Right lobe of liver (tissue), 6 donors: Measurements from ENCODE around the gene AHI1. TPM values are rescaled to one million over a fixed set of nuclear protein-coding genes. Genes with fewer than 3 reads are reported as not detected.

Experiments
- ATAC-seq, 4 donors: fragments of 200-7000 bp; cut with Tn5 transposase; one replicate each; pipeline ENCODE4 v1.9.1; 2020; ENCODE audit warnings: mild to moderate bottlenecking in 4 of 4, moderate library complexity in 4 of 4
- DNase-seq, 3 donors: peaks; one replicate each; pipeline ENCODE4 v3.0.0-alpha.2; 2020
- H3K27ac ChIP-seq, 3 donors: fragments of 200-600 bp; one replicate each; pipeline ENCODE4 v1.8.0; 2022
- H3K27me3 ChIP-seq, 2 donors: fragments of 200-600 bp; one replicate each; pipeline ENCODE4 v1.8.0; 2022
- H3K36me3 ChIP-seq, 4 donors: fragments of 200-600 bp; sonication (generic) in 1 of 4; one replicate each; pipeline versions ENCODE4 v1.5.1 to v1.8.0; 2017 to 2022; ENCODE audit warnings: control low read depth in 1 of 4
- H3K4me1 ChIP-seq, 4 donors: fragments of 200-600 bp; sonication (generic) in 1 of 4; one replicate each; pipeline versions ENCODE4 v1.5.1 to v1.8.0; 2017 to 2022; ENCODE audit warnings: control low read depth in 1 of 4
- H3K4me3 ChIP-seq, 3 donors: fragments of 200-600 bp; one replicate each; pipeline ENCODE4 v1.8.0; 2022
- H3K9me3 ChIP-seq, 4 donors: fragments of 200-600 bp; sonication (generic) in 1 of 4; one replicate each; pipeline versions ENCODE4 v1.5.1 to v1.8.0; 2017 to 2022; ENCODE audit warnings: control low read depth in 1 of 4
- POLR2A ChIP-seq: fragments of 450-650 bp; IDR thresholded peaks from one replicate; pipeline ENCODE4 v1.6.1; 2017; ENCODE audit warnings: antibody characterized with exemption, mild to moderate bottlenecking
- WGBS: methylation state at CpG from one replicate; pipeline ENCODE4 v1.1.6; 2018; ENCODE audit warnings: low coverage, low lambda C conversion rate; ENCODE audit not compliant: insufficient coverage; ENCODE audit errors: missing lambda C conversion rate; 5-methylcytosine and 5-hydroxymethylcytosine counted together
- intact Hi-C, 2 donors: fragments of 100-400 bp; cut with DNase I; formaldehyde crosslinking; loops; one replicate each; pipeline versions ENCODE4 v1.11.2 to v1.14.1; 2022
- total RNA-seq, 6 experiments: library from RNA; depleted of rRNA in 2 of 6; stranded (reverse); fragments of >200 nt in 2 of 6; fragmentation: NEBNext Ultra II Directional in 3 of 6; extraction: Animal tissue kit (Norgen Biotek cat#: 25700) in 3 of 6; gene quantifications; one replicate each; pipeline versions ENCODE4 v1.1.0 to v1.2.4, GENCODE V29; 2016 to 2023
- TF ChIP-seq, protein P1 (sequence below), 4 donors: fragments of 200-600 bp in 3 of 4; fragments of 450-650 bp in 1 of 4; IDR thresholded peaks; one replicate each; pipeline versions ENCODE4 v1.5.1 to v1.8.0; 2016 to 2022; ENCODE audit warnings: antibody characterized with exemption in 4 of 4, mild to moderate bottlenecking in 2 of 4
- donor health status: DM: no; HTN: yes; CAD: no.
- donor health status: DM: no; HTN: no; CAD: no.
- donor health status: DM: no; HTN: no; CAD: no.
- donor health status: DM: no; HTN: yes; CAD: no.
- donor health status: DM: no; HTN: yes; CAD: no.

AHI1 gene
- total RNA-seq, 6 experiments from 2014 or later: 4.7 to 9.2 (median 8.0) TPM

DNA sequence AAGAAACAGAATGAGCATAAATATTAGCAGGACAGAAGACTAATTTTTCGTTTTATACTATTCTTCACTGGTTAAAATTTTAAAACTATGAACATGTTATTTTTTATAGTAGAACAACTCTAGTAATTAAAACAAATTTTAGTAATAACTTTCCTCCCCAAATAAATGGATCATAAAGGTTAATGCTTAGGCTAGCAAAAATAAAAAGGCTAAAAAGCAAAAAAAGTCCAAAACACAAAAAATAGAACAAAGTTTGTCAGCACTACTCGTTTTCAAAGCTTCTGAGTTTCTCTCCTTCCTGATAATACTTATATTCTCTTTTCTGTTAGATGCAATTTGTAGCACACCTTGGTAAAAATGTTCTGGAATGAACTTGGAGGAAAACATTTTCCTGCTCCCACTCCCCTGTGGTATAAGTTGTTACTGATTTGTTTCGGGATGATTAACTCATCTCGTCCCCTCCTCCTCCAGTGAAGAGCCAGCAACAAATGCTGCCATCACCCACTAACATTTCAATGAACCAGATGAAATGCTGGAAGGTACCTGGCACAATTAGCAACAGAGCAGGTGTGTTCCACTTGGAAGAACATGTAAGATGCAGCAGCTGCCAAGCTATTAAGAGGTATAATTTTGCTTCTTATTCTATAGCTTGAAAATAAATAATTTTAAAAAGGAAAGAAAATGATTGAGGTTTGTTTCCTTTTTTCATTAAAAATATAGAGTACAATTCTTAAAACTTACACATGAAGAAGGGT, 185.9 kb downstream of the AHI1 start:
- TF ChIP-seq POLR2A: no peak
- TF ChIP-seq, protein P1, sequence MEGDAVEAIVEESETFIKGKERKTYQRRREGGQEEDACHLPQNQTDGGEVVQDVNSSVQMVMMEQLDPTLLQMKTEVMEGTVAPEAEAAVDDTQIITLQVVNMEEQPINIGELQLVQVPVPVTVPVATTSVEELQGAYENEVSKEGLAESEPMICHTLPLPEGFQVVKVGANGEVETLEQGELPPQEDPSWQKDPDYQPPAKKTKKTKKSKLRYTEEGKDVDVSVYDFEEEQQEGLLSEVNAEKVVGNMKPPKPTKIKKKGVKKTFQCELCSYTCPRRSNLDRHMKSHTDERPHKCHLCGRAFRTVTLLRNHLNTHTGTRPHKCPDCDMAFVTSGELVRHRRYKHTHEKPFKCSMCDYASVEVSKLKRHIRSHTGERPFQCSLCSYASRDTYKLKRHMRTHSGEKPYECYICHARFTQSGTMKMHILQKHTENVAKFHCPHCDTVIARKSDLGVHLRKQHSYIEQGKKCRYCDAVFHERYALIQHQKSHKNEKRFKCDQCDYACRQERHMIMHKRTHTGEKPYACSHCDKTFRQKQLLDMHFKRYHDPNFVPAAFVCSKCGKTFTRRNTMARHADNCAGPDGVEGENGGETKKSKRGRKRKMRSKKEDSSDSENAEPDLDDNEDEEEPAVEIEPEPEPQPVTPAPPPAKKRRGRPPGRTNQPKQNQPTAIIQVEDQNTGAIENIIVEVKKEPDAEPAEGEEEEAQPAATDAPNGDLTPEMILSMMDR (IDR thresholded peaks at IDR 0.05): no peak
- DNase-seq: no peak
- no peak overlapping the region for H3K4me3 ChIP-seq

DNA sequence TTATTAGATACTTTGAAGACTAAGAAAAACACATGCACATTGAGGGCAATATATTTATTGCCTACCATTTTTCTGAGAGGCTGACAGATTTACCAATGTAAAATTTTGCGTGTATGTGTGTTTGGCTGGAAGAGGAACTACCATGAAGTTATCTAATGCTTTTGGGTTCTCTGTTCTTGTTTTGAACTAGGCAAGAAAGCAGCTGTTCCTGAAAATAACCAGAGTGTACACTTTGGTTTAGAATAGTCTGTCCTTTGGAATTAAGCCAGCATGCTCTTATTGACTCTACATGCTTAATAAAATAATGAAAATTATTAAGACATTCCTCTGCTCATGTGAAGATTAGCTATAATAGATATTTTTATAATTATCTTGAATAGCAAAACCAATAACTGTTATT, 187.2 kb downstream of the AHI1 start:
- intact Hi-C loops: no loop called here
- ATAC-seq (no peak), DNase-seq (no peak)
- H3K27me3 ChIP-seq: no peaks in the 10 kb centered on the region
- H3K27ac ChIP-seq: no peak overlapping the region
- no peaks in the 10 kb centered on the region for H3K36me3 ChIP-seq
- no peaks in the 10 kb centered on the region for H3K9me3 ChIP-seq
- 40% methylated on average over 1 of the region's 1 CpG for WGBS
- TF ChIP-seq POLR2A: no peak
- TF ChIP-seq, protein P1 (IDR thresholded peaks at IDR 0.05): no peak
- no peak overlapping the region for H3K4me3 ChIP-seq
- H3K4me1 ChIP-seq: no peaks in the 10 kb centered on the region

More for the DNA sequence above, 185.9 kb downstream of the AHI1 start:
- Histone ChIP-seq H3K4me1 (no peaks in the 10 kb centered on the region), H3K27ac (no peak overlapping the region), H3K9me3 (no peaks in the 10 kb centered on the region), H3K27me3 (no peaks in the 10 kb centered on the region), H3K36me3 (no peaks in the 10 kb centered on the region)
- intact Hi-C loops: no loop called here
- WGBS: 80% methylated on average over 4 of the region's 4 CpGs
- no peak for ATAC-seq

DNA sequence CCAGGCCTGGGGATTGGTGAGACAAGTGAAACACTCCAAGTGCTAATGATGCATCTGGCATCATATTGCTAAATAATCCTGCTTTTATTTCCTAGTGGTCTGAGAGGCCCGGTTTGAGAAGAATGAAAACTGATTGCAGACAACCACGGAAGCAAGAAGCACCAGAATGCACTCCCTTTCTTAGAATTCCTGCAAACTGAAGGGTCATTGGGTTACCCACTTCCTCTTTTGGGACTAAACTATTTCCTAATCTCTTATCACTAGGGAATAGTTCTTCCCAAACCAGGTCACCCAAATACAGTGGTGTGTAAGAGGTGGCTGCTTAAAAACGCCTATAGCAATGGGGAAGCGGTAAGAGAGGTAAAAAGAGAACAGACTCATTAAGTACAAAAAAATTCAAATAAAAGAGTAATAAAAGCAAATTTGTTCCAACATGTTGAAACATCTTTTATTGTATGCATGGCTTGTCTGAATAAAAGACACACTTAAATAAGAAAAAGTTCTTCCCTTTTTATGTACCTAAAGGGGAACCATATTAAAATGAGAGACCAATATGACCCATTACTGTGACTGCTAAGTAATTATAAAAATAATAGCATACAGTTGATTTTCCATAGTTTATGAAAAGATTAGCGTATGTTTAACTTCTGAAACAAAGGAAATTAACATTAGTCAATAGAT, 190.7 kb downstream of the AHI1 start:
- intact Hi-C loops: no loop called here
- TF ChIP-seq POLR2A: no peak
- TF ChIP-seq, protein P1 (IDR thresholded peaks at IDR 0.05): no peak
- no peak for DNase-seq
- 71% methylated on average over 5 of the region's 5 CpGs for WGBS
- Histone ChIP-seq H3K27me3 (no peaks in the 10 kb centered on the region), H3K4me3 (no peak overlapping the region), H3K36me3 (no peaks in the 10 kb centered on the region), H3K27ac (no peak overlapping the region), H3K9me3 (no peaks in the 10 kb centered on the region), H3K4me1 (no peaks in the 10 kb centered on the region)
- no peak for ATAC-seq

DNA sequence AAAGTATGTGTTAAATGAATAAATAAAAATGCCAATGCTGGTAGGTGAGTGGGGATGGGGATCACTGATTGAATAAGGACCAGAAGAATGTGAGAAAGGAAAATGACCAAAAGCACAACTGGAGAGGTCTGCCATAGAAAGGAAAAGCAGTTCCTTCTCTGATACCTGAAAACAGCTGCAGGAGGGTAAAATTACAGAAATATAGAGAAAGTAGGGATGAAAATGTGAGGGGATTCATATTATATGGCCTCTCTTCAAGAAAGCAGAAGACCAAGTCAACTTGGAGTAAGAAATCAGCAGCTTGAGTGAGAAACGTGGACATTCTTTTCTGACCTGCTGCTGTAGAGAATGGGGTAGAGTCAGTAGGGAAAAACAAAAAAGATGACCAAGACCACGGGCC, 191.4 kb downstream of the AHI1 start:
- 85% methylated on average over 2 of the region's 2 CpGs for WGBS
- no peak overlapping the region for H3K27ac ChIP-seq
- DNase-seq (no peak), ATAC-seq (no peak)
- TF ChIP-seq POLR2A: no peak
- TF ChIP-seq, protein P1 (IDR thresholded peaks at IDR 0.05): no peak
- no peaks in the 10 kb centered on the region for H3K4me1 ChIP-seq
- intact Hi-C loops: no loop called here
- no peaks in the 10 kb centered on the region for H3K36me3 ChIP-seq
- no peaks in the 10 kb centered on the region for H3K27me3 ChIP-seq
- H3K4me3 ChIP-seq: no peak overlapping the region
- H3K9me3 ChIP-seq: no peaks in the 10 kb centered on the region
